ENCODE data around the gene RDX. TPM values are rescaled to one million over a fixed set of nuclear protein-coding genes. Genes with fewer than 3 reads are reported as not detected.

Gene RDX
- total RNA-seq, 1 experiment from 2014 or later: 196 TPM

DNA sequence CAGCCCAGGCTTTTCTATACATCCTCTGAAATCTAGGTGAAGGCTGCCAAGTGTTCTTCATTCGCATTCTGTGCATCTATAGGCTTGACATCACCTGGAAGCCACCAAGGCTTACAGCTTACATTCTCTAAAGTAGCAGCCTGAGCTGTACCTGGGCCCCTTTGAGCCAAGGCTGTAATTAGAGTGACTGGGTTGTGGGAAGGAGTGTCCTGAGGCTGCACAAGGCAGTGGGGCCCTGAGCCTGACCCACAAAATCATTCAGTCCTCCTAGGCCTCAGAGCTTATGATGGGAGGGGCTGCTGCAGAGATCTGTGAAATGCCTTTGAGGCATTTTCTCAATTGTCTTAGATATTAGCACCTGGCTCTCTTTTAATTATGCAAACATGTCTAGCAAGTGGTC lies 33.0 kb upstream of the RDX start:
- Histone ChIP-seq H3K4me3 (peak overlapping the region; percentile 62), H3K36me3 (ENCODE audit: low read depth) (0 out of 2 replicates have a peak, but pooled peaks cover 10% of the 10 kb centered on the region), H3F3A (ENCODE audit: insufficient read depth, low read depth) (peaks cover 30% of the 10 kb centered on the region), H3K9me3 (ENCODE audit: insufficient read depth, low read depth) (no peaks in the 10 kb centered on the region), H3K27me3 (ENCODE audit: insufficient read depth, low read depth) (no peaks in the 10 kb centered on the region), H3K79me2 (ENCODE audit: low read depth) (peaks cover 16% of the 10 kb centered on the region), H2AFZ (no peak overlapping the region), H3K27ac (peak overlapping the region; percentile 86), H3K4me1 (replicated peaks; ENCODE audit: insufficient read depth) (peaks cover 30% of the 10 kb centered on the region), H3K4me2 (peak overlapping the region; percentile 80), H3K9me2 (ENCODE audit: insufficient read depth) (no peaks in the 10 kb centered on the region), H4K20me1 (ENCODE audit: insufficient read depth) (no peaks in the 10 kb centered on the region)
- no peak for TF ChIP-seq EZH2 (IDR thresholded peaks at IDR 0.05; ENCODE audit: low read depth)
- TF ChIP-seq, protein P1, sequence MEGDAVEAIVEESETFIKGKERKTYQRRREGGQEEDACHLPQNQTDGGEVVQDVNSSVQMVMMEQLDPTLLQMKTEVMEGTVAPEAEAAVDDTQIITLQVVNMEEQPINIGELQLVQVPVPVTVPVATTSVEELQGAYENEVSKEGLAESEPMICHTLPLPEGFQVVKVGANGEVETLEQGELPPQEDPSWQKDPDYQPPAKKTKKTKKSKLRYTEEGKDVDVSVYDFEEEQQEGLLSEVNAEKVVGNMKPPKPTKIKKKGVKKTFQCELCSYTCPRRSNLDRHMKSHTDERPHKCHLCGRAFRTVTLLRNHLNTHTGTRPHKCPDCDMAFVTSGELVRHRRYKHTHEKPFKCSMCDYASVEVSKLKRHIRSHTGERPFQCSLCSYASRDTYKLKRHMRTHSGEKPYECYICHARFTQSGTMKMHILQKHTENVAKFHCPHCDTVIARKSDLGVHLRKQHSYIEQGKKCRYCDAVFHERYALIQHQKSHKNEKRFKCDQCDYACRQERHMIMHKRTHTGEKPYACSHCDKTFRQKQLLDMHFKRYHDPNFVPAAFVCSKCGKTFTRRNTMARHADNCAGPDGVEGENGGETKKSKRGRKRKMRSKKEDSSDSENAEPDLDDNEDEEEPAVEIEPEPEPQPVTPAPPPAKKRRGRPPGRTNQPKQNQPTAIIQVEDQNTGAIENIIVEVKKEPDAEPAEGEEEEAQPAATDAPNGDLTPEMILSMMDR (conservative IDR thresholded peaks at IDR 0.05): no peak
- BruUV-seq (replicated peaks): no TSS peak
- peak in 1 of 2 experiments; percentile 54 for DNase-seq
- CTCF ChIA-PET: no interaction called here
- POLR2A ChIA-PET (ENCODE audit: unreplicated experiment): interaction anchor here (0.6 kb wide), 1 partner anchor 48 kb away, joined by 8 read pairs; no protein-coding TSS in a partner anchor
- intact Hi-C loops (cut with micrococcal nuclease; ENCODE audit: unreplicated experiment): loop anchor here (1.0 kb wide), 1 partner anchor 8 kb away; no protein-coding TSS in a partner anchor

DNA sequence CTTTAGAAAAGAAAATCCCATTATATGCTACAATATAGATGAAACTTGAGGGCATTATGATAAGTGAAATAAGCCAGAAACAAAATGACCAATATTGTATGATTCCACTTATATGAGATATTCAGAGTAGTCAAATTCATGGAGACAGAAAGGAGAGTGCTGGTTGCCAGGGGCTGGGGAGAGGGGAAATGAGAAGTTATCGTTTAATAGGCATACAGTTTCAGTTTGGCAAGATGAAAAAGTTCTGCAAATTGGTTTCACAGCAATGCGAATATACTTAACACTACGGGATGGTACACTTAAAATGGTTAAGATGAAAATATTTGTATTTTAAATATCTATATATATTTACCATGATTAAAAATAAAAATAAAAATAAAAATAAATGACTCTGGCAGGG lies 31.1 kb upstream of the RDX start:
- no peaks in the 10 kb centered on the region; the same call in 1 of the 2 replicates for H3K9me3 ChIP-seq (ENCODE audit: insufficient read depth, low read depth)
- ChIA-PET POLR2A (ENCODE audit: unreplicated experiment) (interaction anchor here (0.6 to 0.7 kb wide), 2 partner anchors 31 to 40 kb away, joined by 4 to 6 read pairs; no protein-coding TSS in a partner anchor), CTCF (no interaction called here)
- no peaks in the 10 kb centered on the region for H3K9me2 ChIP-seq (ENCODE audit: insufficient read depth)
- 0 out of 2 replicates have a peak, but pooled peaks cover 10% of the 10 kb centered on the region for H3K36me3 ChIP-seq (ENCODE audit: low read depth)
- H3K27ac ChIP-seq: peak overlapping the region; percentile 86
- peak overlapping the region; percentile 33; the same call in 1 of the 2 replicates for H3K4me3 ChIP-seq
- peaks cover 30% of the 10 kb centered on the region for H3F3A ChIP-seq (ENCODE audit: insufficient read depth, low read depth)
- H3K4me1 ChIP-seq (replicated peaks; ENCODE audit: insufficient read depth): peaks cover 43% of the 10 kb centered on the region
- H3K4me2 ChIP-seq: peak overlapping the region; percentile 80
- intact Hi-C loops (cut with micrococcal nuclease; ENCODE audit: unreplicated experiment): no loop called here
- H4K20me1 ChIP-seq (ENCODE audit: insufficient read depth): no peaks in the 10 kb centered on the region
- peaks cover 16% of the 10 kb centered on the region for H3K79me2 ChIP-seq (ENCODE audit: low read depth)
- no peak for DNase-seq
- TF ChIP-seq EZH2 (IDR thresholded peaks at IDR 0.05; ENCODE audit: low read depth): no peak
- TF ChIP-seq, protein P1 (conservative IDR thresholded peaks at IDR 0.05): no peak
- no peak overlapping the region; the same call in 1 of the 2 replicates for H2AFZ ChIP-seq
- H3K27me3 ChIP-seq (ENCODE audit: insufficient read depth, low read depth): no peaks in the 10 kb centered on the region
- BruUV-seq (replicated peaks): no TSS peak

DNA sequence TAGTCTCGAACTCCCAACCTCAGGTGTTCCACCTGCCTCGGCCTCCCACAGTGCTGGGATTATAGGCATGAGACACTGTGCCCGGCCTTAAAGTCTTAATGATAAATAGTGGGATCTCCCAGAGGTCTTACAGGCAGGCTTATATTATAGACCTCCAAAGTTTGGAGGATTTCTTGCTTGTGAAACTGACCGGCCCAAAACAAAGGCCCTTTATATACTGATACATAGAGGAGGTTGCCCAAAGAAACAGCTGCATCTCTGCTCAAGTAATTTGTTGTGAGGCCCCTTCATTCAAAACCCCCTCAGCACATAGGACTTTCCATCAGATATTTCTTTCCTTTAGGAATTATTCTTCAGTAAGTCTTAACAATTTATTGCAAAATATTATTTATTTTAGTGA lies 27.4 kb upstream of the RDX start:
- H3K36me3 ChIP-seq (ENCODE audit: low read depth): no peaks in the 10 kb centered on the region
- H3K79me2 ChIP-seq (ENCODE audit: low read depth): no peaks in the 10 kb centered on the region

More for the DNA sequence above, 27.4 kb upstream of the RDX start:
- Histone ChIP-seq H4K20me1 (ENCODE audit: insufficient read depth) (no peaks in the 10 kb centered on the region), H3K9me3 (ENCODE audit: insufficient read depth, low read depth) (peaks cover 4% of the 10 kb centered on the region; the same call in 1 of the 2 replicates), H3K9me2 (ENCODE audit: insufficient read depth) (no peaks in the 10 kb centered on the region), H3K4me2 (no peak overlapping the region), H2AFZ (no peak overlapping the region), H3K4me3 (no peak overlapping the region), H3K4me1 (replicated peaks; ENCODE audit: insufficient read depth) (peaks cover 31% of the 10 kb centered on the region), H3K27me3 (ENCODE audit: insufficient read depth, low read depth) (no peaks in the 10 kb centered on the region), H3K27ac (no peak overlapping the region), H3F3A (ENCODE audit: insufficient read depth, low read depth) (peaks cover 17% of the 10 kb centered on the region)
- no peak for TF ChIP-seq EZH2 (IDR thresholded peaks at IDR 0.05; ENCODE audit: low read depth)
- TF ChIP-seq, protein P1 (conservative IDR thresholded peaks at IDR 0.05): no peak
- DNase-seq: no peak
- intact Hi-C loops (cut with micrococcal nuclease; ENCODE audit: unreplicated experiment): no loop called here
- ChIA-PET POLR2A (ENCODE audit: unreplicated experiment) (no interaction called here), CTCF (no interaction called here)
- no TSS peak for BruUV-seq (replicated peaks)

All from PC-9 (cell line).